ENCODE data around the gene MAP1S. TPM values are rescaled to one million over a fixed set of nuclear protein-coding genes. Genes with fewer than 3 reads are reported as not detected.

Gene MAP1S
- total RNA-seq, 3 donors from 2014 or later: 11.2 to 17.4 (median 15.4) TPM

GRCh38 chr19:17764348-17764747 is 45.1 kb downstream of the MAP1S start:
- H3K36me3 ChIP-seq: no peaks in the 10 kb centered on the region
- no peaks in the 10 kb centered on the region for H3K27me3 ChIP-seq
- no peak overlapping the region for H3K27ac ChIP-seq
- no peak overlapping the region for H3K4me3 ChIP-seq
- H3K9me3 ChIP-seq: no peaks in the 10 kb centered on the region
- TF ChIP-seq POLR2A (IDR thresholded peaks at IDR 0.05) (no peak), CTCF (IDR thresholded peaks at IDR 0.05) (no peak), POLR2AphosphoS5 (IDR thresholded peaks at IDR 0.05) (no peak)
- no peaks in the 10 kb centered on the region for H3K4me1 ChIP-seq
- intact Hi-C loops (cut with DNase I; ENCODE audit: low total_unique reads): no loop called here
- no peak for DNase-seq (ENCODE audit: low spot score in 2 of 2)

GRCh38 chr19:17765069-17765618 is 45.9 kb downstream of the MAP1S start:
- no peak overlapping the region for H3K27ac ChIP-seq
- DNase-seq (ENCODE audit: low spot score in 2 of 2): peak in 1 of 2 donors; percentile 44

GRCh38 chr19:17766543-17767131 is 47.4 kb downstream of the MAP1S start:
- Histone ChIP-seq H3K36me3 (no peaks in the 10 kb centered on the region), H3K4me1 (no peaks in the 10 kb centered on the region), H3K27ac (no peak overlapping the region), H3K27me3 (no peaks in the 10 kb centered on the region), H3K4me3 (peak overlapping the region in 2 of 3 donors; percentile 28 to 50), H3K9me3 (no peaks in the 10 kb centered on the region)
- intact Hi-C loops (cut with DNase I; ENCODE audit: low total_unique reads): no loop called here
- TF ChIP-seq POLR2AphosphoS5 (IDR thresholded peaks at IDR 0.05) (no peak), CTCF (IDR thresholded peaks at IDR 0.05) (peak; percentile 49 to 76 (median 73))
- peak; percentile 70 to 71 for DNase-seq (ENCODE audit: low spot score in 2 of 2)

More at GRCh38 chr19:17765069-17765618, 45.9 kb downstream of the MAP1S start:
- TF ChIP-seq POLR2A (IDR thresholded peaks at IDR 0.05): no peak
- TF ChIP-seq POLR2AphosphoS5 (IDR thresholded peaks at IDR 0.05): no peak
- no peak for TF ChIP-seq CTCF (IDR thresholded peaks at IDR 0.05)
- Histone ChIP-seq H3K36me3 (no peaks in the 10 kb centered on the region), H3K4me1 (no peaks in the 10 kb centered on the region), H3K4me3 (no peak overlapping the region), H3K27me3 (no peaks in the 10 kb centered on the region), H3K9me3 (no peaks in the 10 kb centered on the region)
- intact Hi-C loops (cut with DNase I; ENCODE audit: low total_unique reads): no loop called here

- DNase-seq (ENCODE audit: low spot score in 2 of 2): no peak
- TF ChIP-seq CTCF (IDR thresholded peaks at IDR 0.05) (no peak), POLR2AphosphoS5 (IDR thresholded peaks at IDR 0.05) (no peak), POLR2A (IDR thresholded peaks at IDR 0.05) (no peak)
- Histone ChIP-seq H3K4me3 (no peak overlapping the region), H3K4me1 (no peaks in the 10 kb centered on the region), H3K36me3 (no peaks in the 10 kb centered on the region), H3K9me3 (no peaks in the 10 kb centered on the region), H3K27ac (no peak overlapping the region), H3K27me3 (no peaks in the 10 kb centered on the region)
- intact Hi-C loops (cut with DNase I; ENCODE audit: low total_unique reads): no loop called here
These were observed 48.3 kb downstream of the MAP1S start for GRCh38 chr19:17767559-17767958.

GRCh38 chr19:17770613-17771012 is 51.3 kb downstream of the MAP1S start:
- H3K4me3 ChIP-seq: no peak overlapping the region
- no peak for TF ChIP-seq CTCF (IDR thresholded peaks at IDR 0.05)
- no peak for TF ChIP-seq POLR2AphosphoS5 (IDR thresholded peaks at IDR 0.05)
- TF ChIP-seq POLR2A (IDR thresholded peaks at IDR 0.05): no peak
- intact Hi-C loops (cut with DNase I; ENCODE audit: low total_unique reads): no loop called here

More at GRCh38 chr19:17770613-17771012, 51.3 kb downstream of the MAP1S start:
- H3K36me3 ChIP-seq: no peaks in the 10 kb centered on the region
- H3K27me3 ChIP-seq: no peaks in the 10 kb centered on the region
- no peaks in the 10 kb centered on the region for H3K9me3 ChIP-seq
- H3K27ac ChIP-seq: no peak overlapping the region
- H3K4me1 ChIP-seq: no peaks in the 10 kb centered on the region
- DNase-seq (ENCODE audit: low spot score in 2 of 2): no peak
